T-helper 1 cell (primary cell): ENCODE results near the gene PCDHB7.
"Not testable (repeated sequence)": the region's sequence is repeated elsewhere in the genome, so short reads cannot be mapped to it uniquely, and the experiment has no call there.

Experiments used
- DNase-seq, 5 donors: peaks; one replicate each; pipeline ENCODE4 v3.0.0-alpha.2; 2012 to 2020
- total RNA-seq, 4 donors: gene quantifications; one replicate each; lab custom pipeline; 2026; lab: John Stamatoyannopoulos, UW

PCDHB7 gene
- 0 reads per million in 4 donors for total RNA-seq

DNA sequence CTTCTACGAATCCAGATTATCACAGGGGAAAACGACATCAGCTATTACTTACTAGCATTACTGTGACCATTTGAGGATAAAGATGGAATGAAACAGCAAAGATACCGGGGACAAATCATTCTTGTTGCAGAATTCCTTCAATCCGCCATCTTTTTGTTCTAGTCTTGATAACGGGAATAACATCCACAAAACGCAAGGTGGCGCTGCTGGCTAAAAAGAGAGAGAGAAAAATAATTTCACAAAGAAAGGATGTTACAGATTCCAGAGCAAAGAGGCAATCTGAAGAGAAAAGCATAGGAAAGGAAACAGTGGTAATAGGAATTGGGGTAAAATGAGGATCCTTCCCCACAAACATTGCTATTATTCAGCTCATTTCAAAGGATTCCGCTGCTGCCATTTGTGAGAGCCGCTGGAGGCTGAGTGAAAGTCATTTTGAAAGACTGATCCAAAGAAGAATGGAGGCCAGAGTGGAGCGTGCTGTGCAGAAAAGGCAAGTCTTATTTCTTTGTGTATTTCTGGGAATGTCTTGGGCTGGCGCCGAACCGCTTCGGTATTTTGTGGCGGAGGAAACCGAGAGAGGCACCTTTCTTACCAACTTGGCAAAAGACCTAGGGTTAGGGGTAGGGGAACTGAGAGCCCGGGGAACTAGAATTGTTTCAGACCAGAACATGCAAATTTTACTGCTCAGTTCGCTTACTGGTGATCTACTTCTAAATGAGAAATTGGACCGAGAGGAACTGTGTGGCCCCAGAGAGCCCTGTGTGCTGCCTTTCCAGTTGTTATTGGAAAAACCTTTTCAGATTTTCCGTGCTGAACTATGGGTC, at the start of gene PCDHB7:
PCDHB7 (plus strand) TSS at position 264 of the 824 bp plus-strand sequence; CDS start at position 456, 192 bp downstream.
- DNase-seq, result peak in 1 of 5 donors; percentile 1

DNA sequence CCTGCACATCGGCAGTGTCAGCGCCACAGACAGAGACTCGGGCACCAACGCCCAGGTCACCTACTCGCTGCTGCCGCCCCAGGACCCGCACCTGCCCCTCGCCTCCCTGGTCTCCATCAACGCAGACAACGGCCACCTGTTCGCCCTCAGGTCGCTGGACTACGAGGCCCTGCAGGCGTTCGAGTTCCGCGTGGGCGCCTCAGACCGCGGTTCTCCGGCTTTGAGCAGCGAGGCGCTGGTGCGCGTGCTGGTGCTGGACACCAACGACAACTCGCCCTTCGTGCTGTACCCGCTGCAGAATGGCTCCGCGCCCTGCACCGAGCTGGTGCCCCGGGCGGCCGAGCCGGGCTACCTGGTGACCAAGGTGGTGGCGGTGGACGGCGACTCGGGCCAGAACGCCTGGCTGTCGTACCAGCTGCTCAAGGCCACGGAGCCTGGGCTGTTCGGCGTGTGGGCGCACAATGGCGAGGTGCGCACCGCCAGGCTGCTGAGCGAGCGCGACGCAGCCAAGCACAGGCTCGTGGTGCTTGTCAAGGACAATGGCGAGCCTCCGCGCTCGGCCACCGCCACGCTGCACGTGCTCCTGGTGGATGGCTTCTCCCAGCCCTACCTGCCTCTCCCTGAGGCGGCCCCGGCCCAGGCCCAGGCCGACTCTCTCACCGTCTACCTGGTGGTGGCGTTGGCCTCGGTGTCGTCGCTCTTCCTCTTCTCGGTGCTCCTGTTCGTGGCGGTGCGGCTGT, 48.9 kb upstream of the PCDHB7 start:
- DNase-seq, result not testable (repeated sequence)

GRCh38 chr5:141127305-141127704, 45.1 kb upstream of the PCDHB7 start:
- no peak for DNase-seq

DNA sequence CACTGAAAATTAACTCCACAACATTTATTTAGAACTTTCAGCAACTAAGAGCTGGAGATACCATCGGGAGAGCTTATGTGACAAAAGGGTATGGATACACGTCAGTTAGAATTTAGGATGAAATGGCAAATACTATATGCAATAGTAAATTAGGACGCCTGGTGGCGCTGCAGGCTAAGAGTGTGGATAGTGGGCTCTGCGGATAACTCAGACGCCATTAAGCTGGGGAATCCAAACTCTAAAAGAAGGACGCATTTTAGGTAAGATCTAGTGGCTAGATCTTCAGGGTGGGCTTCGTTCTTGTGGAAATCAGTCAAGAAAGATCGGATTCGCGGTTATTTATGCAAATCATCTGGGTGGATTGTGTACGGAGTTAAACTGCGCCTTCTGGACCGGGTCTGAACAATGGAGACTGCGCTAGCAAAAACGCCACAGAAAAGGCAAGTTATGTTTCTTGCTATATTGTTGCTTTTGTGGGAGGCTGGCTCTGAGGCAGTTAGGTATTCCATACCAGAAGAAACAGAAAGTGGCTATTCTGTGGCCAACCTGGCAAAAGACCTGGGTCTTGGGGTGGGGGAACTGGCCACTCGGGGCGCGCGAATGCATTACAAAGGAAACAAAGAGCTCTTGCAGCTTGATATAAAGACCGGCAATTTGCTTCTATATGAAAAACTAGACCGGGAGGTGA, 37.3 kb upstream of the PCDHB7 start, which contains the start of gene PCDHB5:
PCDHB5 (plus strand) TSS at position 177 of the 688 bp plus-strand sequence; CDS start at position 406, 229 bp downstream.
- no peak for DNase-seq

GRCh38 chr5:141135718-141136266, 36.7 kb upstream of the PCDHB7 start:
- DNase-seq, result no peak

DNA sequence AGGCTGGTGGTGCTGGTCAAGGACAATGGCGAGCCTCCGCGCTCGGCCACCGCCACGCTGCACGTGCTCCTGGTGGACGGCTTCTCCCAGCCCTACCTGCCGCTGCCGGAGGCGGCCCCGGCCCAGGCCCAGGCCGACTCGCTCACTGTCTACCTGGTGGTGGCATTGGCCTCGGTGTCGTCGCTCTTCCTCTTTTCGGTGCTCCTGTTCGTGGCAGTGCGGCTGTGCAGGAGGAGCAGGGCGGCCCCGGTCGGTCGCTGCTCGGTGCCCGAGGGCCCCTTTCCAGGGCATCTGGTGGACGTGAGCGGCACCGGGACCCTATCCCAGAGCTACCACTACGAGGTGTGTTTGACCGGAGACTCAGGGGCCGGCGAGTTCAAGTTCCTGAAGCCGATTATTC, 35.1 kb upstream of the PCDHB7 start:
- DNase-seq, result not testable (repeated sequence)

GRCh38 chr5:141149812-141150211, 22.6 kb upstream of the PCDHB7 start, which contains the start of gene PCDHB6:
PCDHB6 (plus strand) TSS chr5:141150057; CDS start chr5:141150258, 201 bp downstream.
- no peak for DNase-seq

DNA sequence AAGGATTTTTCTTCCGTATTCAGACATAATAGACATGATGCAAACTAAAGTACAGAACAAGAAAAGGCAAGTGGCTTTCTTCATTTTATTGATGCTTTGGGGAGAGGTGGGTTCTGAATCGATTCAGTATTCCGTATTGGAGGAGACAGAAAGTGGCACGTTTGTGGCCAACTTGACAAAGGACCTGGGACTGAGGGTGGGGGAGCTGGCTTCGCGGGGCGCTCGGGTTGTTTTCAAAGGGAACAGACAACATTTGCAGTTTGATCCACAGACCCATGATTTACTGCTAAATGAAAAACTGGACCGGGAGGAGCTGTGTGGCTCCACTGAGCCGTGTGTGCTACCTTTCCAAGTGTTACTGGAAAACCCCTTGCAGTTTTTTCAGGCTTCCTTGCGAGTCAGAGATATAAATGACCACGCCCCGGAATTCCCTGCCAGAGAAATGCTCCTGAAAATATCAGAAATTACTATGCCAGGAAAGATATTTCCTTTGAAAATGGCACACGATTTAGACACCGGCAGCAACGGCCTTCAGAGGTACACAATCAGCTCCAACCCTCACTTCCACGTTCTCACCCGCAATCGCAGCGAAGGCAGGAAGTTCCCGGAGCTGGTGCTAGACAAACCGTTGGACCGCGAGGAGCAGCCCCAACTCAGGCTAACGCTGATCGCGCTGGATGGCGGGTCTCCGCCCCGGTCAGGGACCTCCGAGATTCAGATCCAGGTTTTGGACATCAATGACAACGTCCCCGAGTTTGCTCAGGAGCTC, 22.0 kb upstream of the PCDHB7 start:
- no peak for DNase-seq

DNA sequence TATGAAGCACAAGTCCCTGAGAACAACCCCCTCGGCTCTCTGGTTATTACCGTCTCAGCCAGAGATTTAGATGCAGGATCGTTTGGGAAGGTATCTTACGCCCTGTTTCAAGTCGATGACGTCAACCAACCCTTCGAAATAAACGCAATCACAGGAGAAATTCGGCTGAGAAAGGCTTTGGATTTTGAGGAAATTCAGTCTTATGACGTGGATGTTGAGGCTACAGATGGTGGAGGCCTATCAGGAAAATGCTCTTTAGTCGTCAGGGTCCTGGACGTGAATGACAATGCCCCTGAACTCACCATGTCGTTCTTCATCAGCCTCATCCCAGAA, 21.5 kb upstream of the PCDHB7 start:
- no peak for DNase-seq

GRCh38 chr5:141151632-141152031, 20.8 kb upstream of the PCDHB7 start:
- DNase-seq, result not testable (repeated sequence)

DNA sequence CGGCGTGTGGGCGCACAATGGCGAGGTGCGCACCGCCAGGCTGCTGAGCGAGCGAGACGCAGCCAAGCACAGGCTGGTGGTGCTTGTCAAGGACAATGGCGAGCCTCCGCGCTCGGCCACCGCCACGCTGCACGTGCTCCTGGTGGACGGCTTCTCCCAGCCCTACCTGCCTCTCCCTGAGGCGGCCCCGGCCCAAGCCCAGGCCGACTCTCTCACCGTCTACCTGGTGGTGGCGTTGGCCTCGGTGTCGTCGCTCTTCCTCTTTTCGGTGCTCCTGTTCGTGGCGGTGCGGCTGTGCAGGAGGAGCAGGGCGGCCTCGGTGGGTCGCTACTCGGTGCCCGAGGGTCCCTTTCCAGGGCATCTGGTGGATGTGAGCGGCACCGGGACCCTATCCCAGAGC, 20.3 kb upstream of the PCDHB7 start:
- not testable (repeated sequence) for DNase-seq

- no peak for DNase-seq
Measured at GRCh38 chr5:141155540-141156374, 16.7 kb upstream of the PCDHB7 start.

DNA sequence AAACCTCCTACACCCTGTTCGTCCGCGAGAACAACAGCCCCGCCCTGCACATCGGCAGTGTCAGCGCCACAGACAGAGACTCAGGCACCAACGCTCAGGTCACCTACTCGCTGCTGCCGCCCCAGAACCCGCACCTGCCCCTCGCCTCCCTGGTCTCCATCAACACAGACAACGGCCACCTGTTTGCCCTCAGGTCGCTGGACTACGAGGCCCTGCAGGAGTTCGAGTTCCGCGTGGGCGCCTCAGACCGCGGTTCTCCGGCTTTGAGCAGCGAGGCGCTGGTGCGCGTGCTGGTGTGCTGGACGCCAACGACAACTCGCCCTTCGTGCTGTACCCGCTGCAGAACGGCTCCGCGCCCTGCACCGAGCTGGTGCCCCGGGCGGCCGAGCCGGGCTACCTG, 15.1 kb upstream of the PCDHB7 start:
- not testable (repeated sequence) for DNase-seq

DNA sequence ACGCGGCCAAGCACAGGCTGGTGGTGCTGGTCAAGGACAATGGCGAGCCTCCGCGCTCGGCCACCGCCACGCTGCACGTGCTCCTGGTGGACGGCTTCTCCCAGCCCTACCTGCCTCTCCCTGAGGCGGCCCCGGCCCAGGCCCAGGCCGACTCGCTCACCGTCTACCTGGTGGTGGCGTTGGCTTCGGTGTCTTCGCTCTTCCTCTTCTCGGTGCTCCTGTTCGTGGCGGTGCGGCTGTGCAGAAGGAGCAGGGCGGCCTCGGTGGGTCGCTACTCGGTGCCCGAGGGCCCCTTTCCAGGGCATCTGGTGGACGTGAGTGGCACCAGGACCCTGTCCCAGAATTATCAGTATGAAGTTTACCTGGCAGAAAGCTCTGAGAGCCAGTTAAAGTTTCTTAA, 14.5 kb upstream of the PCDHB7 start:
- not testable (repeated sequence) for DNase-seq

DNA sequence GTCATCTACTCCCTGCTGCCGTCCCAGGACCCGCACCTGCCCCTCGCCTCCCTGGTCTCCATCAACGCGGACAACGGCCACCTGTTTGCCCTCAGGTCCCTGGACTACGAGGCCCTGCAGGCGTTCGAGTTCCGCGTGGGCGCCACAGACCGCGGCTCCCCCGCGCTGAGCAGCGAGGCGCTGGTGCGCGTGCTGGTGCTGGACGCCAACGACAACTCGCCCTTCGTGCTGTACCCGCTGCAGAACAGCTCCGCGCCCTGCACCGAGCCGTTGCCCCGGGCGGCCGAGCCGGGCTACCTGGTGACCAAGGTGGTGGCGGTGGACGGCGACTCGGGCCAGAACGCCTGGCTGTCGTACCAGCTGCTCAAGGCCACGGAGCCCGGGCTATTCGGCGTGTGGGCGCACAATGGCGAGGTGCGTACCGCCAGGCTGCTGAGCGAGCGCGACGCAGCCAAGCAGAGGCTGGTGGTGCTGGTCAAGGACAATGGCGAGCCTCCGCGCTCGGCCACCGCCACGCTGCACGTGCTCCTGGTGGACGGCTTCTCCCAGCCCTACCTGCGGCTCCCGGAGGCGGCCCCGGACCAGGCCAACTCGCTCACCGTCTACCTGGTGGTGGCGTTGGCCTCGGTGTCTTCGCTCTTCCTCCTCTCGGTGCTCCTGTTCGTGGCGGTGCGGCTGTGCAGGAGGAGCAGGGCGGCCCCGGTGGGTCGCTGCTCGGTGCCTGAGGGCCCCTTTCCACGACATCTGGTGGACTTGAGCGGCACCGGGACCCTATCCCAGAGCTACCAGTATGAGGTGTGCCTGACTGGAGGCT, 2.1 kb downstream of the PCDHB7 start:
- not testable (repeated sequence) for DNase-seq

- DNase-seq, result no peak
Measured at GRCh38 chr5:141175933-141176332, 3.5 kb downstream of the PCDHB7 start.

DNA sequence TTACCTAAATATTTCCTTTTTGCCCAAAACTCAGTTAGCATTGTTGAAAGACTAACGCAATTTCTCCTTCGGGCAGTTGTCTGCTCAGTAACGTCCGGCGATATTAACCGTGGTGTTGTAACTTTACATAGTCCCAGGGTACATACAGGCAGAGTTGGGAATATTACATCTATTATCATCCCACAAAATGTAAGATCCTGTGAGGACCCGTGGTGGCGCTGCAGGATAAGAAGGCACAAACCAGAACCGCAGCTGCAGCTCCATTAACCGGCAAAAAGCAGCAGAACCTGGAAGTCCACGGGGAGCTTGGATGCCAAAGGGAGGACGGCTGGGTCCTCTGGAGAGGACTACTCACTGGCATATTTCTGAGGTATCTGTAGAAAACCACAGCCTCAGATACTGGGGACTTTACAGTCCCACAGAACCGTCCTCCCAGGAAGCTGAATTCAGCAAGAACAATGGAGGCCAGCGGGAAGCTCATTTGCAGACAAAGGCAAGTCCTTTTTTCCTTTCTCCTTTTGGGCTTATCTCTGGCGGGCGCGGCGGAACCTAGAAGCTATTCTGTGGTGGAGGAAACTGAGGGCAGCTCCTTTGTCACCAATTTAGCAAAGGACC, 5.2 kb downstream of the PCDHB7 start, which contains the start of gene PCDHB8:
PCDHB8 (plus strand) TSS at position 214 of the 615 bp plus-strand sequence; CDS start at position 459, 245 bp downstream.
- not testable (repeated sequence) for DNase-seq

DNA sequence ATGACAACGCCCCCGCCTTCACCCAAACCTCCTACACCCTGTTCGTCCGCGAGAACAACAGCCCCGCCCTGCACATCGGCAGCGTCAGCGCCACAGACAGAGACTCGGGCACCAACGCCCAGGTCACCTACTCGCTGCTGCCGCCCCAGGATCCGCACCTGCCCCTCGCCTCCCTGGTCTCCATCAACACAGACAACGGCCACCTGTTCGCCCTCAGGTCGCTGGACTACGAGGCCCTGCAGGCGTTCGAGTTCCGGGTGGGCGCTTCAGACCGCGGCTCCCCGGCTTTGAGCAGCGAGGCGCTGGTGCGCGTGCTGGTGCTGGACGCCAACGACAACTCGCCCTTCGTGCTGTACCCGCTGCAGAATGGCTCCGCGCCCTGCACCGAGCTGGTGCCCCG, 6.9 kb downstream of the PCDHB7 start:
- DNase-seq, result not testable (repeated sequence)

DNA sequence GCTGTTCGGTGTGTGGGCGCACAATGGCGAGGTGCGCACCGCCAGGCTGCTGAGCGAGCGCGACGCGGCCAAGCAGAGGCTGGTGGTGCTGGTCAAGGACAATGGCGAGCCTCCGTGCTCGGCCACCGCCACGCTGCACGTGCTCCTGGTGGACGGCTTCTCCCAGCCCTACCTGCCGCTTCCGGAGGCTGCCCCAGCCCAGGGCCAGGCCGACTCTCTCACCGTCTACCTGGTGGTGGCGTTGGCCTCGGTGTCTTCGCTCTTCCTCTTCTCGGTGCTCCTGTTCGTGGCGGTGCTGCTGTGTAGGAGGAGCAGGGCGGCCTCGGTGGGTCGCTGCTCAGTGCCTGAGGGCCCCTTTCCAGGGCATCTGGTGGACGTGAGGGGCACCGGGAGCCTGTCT, 7.4 kb downstream of the PCDHB7 start:
- not testable (repeated sequence) for DNase-seq
